Activated CD8-positive, alpha-beta memory T cell treated with anti-CD3 and anti-CD28 coated beads for 36 hours (primary cell): ENCODE data around the gene HTR2C. TPM values are rescaled to one million over a fixed set of nuclear protein-coding genes. Genes with fewer than 3 reads are reported as not detected.
"Not testable (repeated sequence)": the region's sequence is repeated elsewhere in the genome, so short reads cannot be mapped to it uniquely, and the experiment has no call there.

ENCODE experiments used
- CTCF ChIA-PET: fragments of 350-600 bp; sonication (Branson Sonifier 250); formaldehyde crosslinking; loops from one replicate; lab custom pipeline; 2021; ENCODE audit warnings: antibody characterized with exemption; lab: Charles Lee
- POLR2A ChIA-PET: fragments of 350-600 bp; sonication (Branson Sonifier 250); formaldehyde crosslinking; loops from one replicate; lab custom pipeline; 2021; ENCODE audit warnings: antibody characterized with exemption; lab: Charles Lee
- total RNA-seq, 2 experiments: library from RNA; stranded (reverse); gene quantifications; one replicate each; pipeline ENCODE4 v1.2.3, GENCODE V29; 2021

HTR2C gene
- total RNA-seq, 2 experiments from 2014 or later, result not detected

- CTCF ChIA-PET, result no interaction called here
Measured at GRCh38 chrX:114932550-114932949, 348.7 kb downstream of the HTR2C start.

DNA sequence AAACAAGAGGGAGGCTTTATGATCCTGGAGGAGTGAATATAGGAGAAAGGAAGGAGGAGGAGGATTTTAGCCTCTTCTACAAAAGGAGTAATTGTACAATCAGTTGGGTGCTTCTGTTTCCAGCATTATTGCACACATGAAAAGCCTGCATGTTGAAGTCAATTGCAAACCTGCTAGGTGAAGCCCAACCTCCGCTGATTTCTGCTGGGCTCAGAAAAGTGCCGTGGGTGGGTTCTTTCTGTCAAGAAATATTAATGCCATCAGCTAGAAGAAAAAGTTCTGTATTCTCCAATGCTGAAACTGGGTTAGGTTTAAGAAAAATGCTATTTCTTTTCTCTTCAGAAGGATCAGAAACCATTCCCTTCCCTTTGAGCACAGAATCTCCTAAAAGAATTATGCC is 349.4 kb downstream of the HTR2C start:
- POLR2A ChIA-PET, CTCF ChIA-PET: not testable (repeated sequence)

More at GRCh38 chrX:114932550-114932949, 348.7 kb downstream of the HTR2C start:
- POLR2A ChIA-PET, result no interaction called here

- CTCF ChIA-PET, POLR2A ChIA-PET: not testable (repeated sequence)
Measured at GRCh38 chrX:114937090-114937489, 353.2 kb downstream of the HTR2C start.

GRCh38 chrX:114952696-114953095 is 368.8 kb downstream of the HTR2C start:
- CTCF ChIA-PET, result no interaction called here
- POLR2A ChIA-PET, result no interaction called here
